Right ventricle myocardium superior (tissue), 1 donor: ENCODE measurements around the gene FAM168B. TPM values are rescaled to one million over a fixed set of nuclear protein-coding genes. Genes with fewer than 3 reads are reported as not detected.

Source experiments
- ATAC-seq: fragments of 200-7000 bp; cut with Tn5 transposase; one replicate; pipeline ENCODE4 v1.9.1; 2020; ENCODE audit warnings: mild to moderate bottlenecking; ENCODE audit not compliant: poor library complexity
- DNase-seq: peaks from one replicate; pipeline ENCODE4 v3.0.0-alpha.2; 2020
- intact Hi-C: fragments of 100-400 bp; cut with DNase I; formaldehyde crosslinking; loops from one replicate; pipeline ENCODE4 v1.11.2; 2022
- total RNA-seq: library from RNA; stranded (reverse); fragmentation: NEBNext Ultra II Directional; extraction: Animal tissue kit (Norgen Biotek cat#: 25700); gene quantifications from one replicate; pipeline ENCODE4 v1.2.1, GENCODE V29; 2021
- donor health status: DM: no; HTN: yes; CAD: no; lungs with severe emphysema.

The FAM168B gene
- total RNA-seq, 1 donor from 2014 or later: 83.6 TPM

GRCh38 chr2:131006561-131006960 lies 86.7 kb downstream of the FAM168B start:
- DNase-seq: no peak
- ATAC-seq: no peak
- intact Hi-C loops: no loop called here

- DNase-seq (no peak), ATAC-seq (no peak)
- intact Hi-C loops: no loop called here
Measured at GRCh38 chr2:131005216-131005935, 87.9 kb downstream of the FAM168B start.

- intact Hi-C loops: no loop called here
- ATAC-seq: no peak
- no peak for DNase-seq
Measured at GRCh38 chr2:131004446-131005209, 88.6 kb downstream of the FAM168B start.

- intact Hi-C loops: no loop called here
- DNase-seq: no peak
- ATAC-seq: no peak
Measured at GRCh38 chr2:130998561-130998960, 94.7 kb downstream of the FAM168B start.

Other genes starting within 250 kb of the FAM168B start
- gene PLEKHB2, start 11.9 kb upstream of the FAM168B start, total RNA-seq: 31.0 TPM
- gene POTEE, start 116.1 kb upstream of the FAM168B start, total RNA-seq: not detected